Superior temporal gyrus (tissue), 1 donor: ENCODE data around the gene FAM222B.
"Not testable (repeated sequence)": the region's sequence is repeated elsewhere in the genome, so short reads cannot be mapped to it uniquely, and the experiment has no call there.

ENCODE experiments used
- DNase-seq: peaks from one replicate; pipeline ENCODE4 v3.0.0-alpha.2; 2016; ENCODE audit errors: extremely low spot score

Gene FAM222B

GRCh38 chr17:28842282-28843012, at the start of gene FAM222B:
Gene FAM222B (minus strand): TSS chr17:28842790. CDS start chr17:28766667, 76,123 bp downstream.
- DNase-seq: peak; percentile 88

GRCh38 chr17:28892024-28892423, 49.4 kb upstream of the FAM222B start:
- DNase-seq: no peak

- no peak for DNase-seq
Measured at GRCh38 chr17:28891201-28891600, 48.6 kb upstream of the FAM222B start.

GRCh38 chr17:28889996-28890395, 47.4 kb upstream of the FAM222B start:
- no peak for DNase-seq

GRCh38 chr17:28888832-28889231, 46.2 kb upstream of the FAM222B start:
- no peak for DNase-seq

GRCh38 chr17:28887871-28888471, 45.4 kb upstream of the FAM222B start:
- no peak for DNase-seq

GRCh38 chr17:28885951-28886350, 43.4 kb upstream of the FAM222B start:
- DNase-seq: no peak

- DNase-seq: peak; percentile 47
Measured at GRCh38 chr17:28885363-28885762, 42.8 kb upstream of the FAM222B start.

GRCh38 chr17:28883967-28884702, 41.5 kb upstream of the FAM222B start:
- no peak for DNase-seq

GRCh38 chr17:28882154-28882895, 39.7 kb upstream of the FAM222B start:
- DNase-seq: no peak

GRCh38 chr17:28881533-28882056, 39.0 kb upstream of the FAM222B start:
- no peak for DNase-seq

GRCh38 chr17:28880572-28880945, 38.0 kb upstream of the FAM222B start:
- DNase-seq: no peak

GRCh38 chr17:28879886-28880571, 37.4 kb upstream of the FAM222B start:
- DNase-seq: no peak

- no peak for DNase-seq
Measured at GRCh38 chr17:28878981-28879380, 36.4 kb upstream of the FAM222B start.

- DNase-seq: no peak
Measured at GRCh38 chr17:28878158-28878910, 35.7 kb upstream of the FAM222B start.

- not testable (repeated sequence) for DNase-seq
Measured at GRCh38 chr17:28877150-28877711, 34.6 kb upstream of the FAM222B start.

- peak; percentile 11 for DNase-seq
Measured at GRCh38 chr17:28875848-28876550, 33.4 kb upstream of the FAM222B start.

- no peak for DNase-seq
Measured at GRCh38 chr17:28874750-28875149, 32.2 kb upstream of the FAM222B start.

- no peak for DNase-seq
Measured at GRCh38 chr17:28873839-28874238, 31.2 kb upstream of the FAM222B start.
